GM23248 (cell line): Measurements from ENCODE around the gene ZNF408. TPM values are rescaled to one million over a fixed set of nuclear protein-coding genes. Genes with fewer than 3 reads are reported as not detected.

Experiments used
- DNase-seq: peaks from one replicate; pipeline ENCODE4 v3.0.0-alpha.2; 2015
- H2AFZ ChIP-seq: fragments of 200-600 bp; sonication (generic); 2 replicates; pipeline ENCODE4 v1.6.1; 2016; ENCODE audit warnings: antibody characterized with exemption
- H3F3A ChIP-seq: fragments of 200-600 bp; sonication (generic); 2 replicates; pipeline ENCODE4 v1.6.1; 2016; ENCODE audit warnings: mild to moderate bottlenecking, antibody characterized with exemption, mixed run types; ENCODE audit not compliant: insufficient read depth
- H3K27ac ChIP-seq: fragments of 200-600 bp; sonication (generic); 2 replicates; pipeline ENCODE4 v1.5.1; 2016; ENCODE audit warnings: mild to moderate bottlenecking
- H3K27me3 ChIP-seq: fragments of 200-600 bp; sonication (generic); replicated peaks from 2 replicates; pipeline ENCODE4 v1.6.1; 2016; ENCODE audit warnings: mild to moderate bottlenecking; ENCODE audit not compliant: insufficient read depth
- H3K36me3 ChIP-seq: fragments of 200-600 bp; sonication (generic); 2 replicates; pipeline ENCODE4 v1.6.1; 2016; ENCODE audit warnings: low read depth, mild to moderate bottlenecking
- H3K4me1 ChIP-seq: fragments of 200-600 bp; sonication (generic); 2 replicates; pipeline ENCODE4 v1.6.1; 2016; ENCODE audit warnings: mild to moderate bottlenecking; ENCODE audit not compliant: insufficient read depth
- H3K4me2 ChIP-seq: fragments of 200-600 bp; sonication (generic); one replicate; pipeline ENCODE4 v1.6.1; 2016; ENCODE audit warnings: mild to moderate bottlenecking; ENCODE audit not compliant: unreplicated experiment
- H3K4me3 ChIP-seq: fragments of 200-600 bp; sonication (generic); 2 replicates; pipeline ENCODE4 v1.5.1; 2016; ENCODE audit warnings: mild to moderate bottlenecking
- H3K79me2 ChIP-seq: fragments of 200-600 bp; sonication (generic); 2 replicates; pipeline ENCODE4 v1.6.1; 2016; ENCODE audit warnings: mild to moderate bottlenecking; ENCODE audit not compliant: insufficient read depth
- H3K9ac ChIP-seq: fragments of 200-600 bp; sonication (generic); 2 replicates; pipeline ENCODE4 v1.6.1; 2016; ENCODE audit warnings: mild to moderate bottlenecking
- H3K9me2 ChIP-seq: fragments of 200-600 bp; sonication (generic); 2 replicates; pipeline ENCODE4 v1.6.1; 2016; ENCODE audit warnings: mixed run types, mild to moderate bottlenecking, moderate library complexity; ENCODE audit not compliant: insufficient read depth
- H3K9me3 ChIP-seq: fragments of 200-600 bp; sonication (generic); one replicate; pipeline ENCODE4 v1.6.1; 2017; ENCODE audit warnings: low read depth
- H4K20me1 ChIP-seq: fragments of 200-600 bp; sonication (generic); 2 replicates; pipeline ENCODE4 v1.6.0; 2016; ENCODE audit not compliant: insufficient read depth
- EZH2 ChIP-seq: fragments of 200-600 bp; sonication (generic); IDR thresholded peaks from 2 replicates; pipeline ENCODE4 v1.6.1; 2018; ENCODE audit warnings: antibody characterized with exemption, mild to moderate bottlenecking; ENCODE audit not compliant: insufficient read depth, poor library complexity, severe bottlenecking
- EZH2phosphoT487 ChIP-seq: fragments of 200-600 bp; sonication (generic); IDR thresholded peaks from 2 replicates; pipeline ENCODE4 v1.6.1; 2018; ENCODE audit warnings: antibody characterized with exemption, moderate library complexity, mild to moderate bottlenecking, low read depth; ENCODE audit not compliant: insufficient read depth
- WGBS, 2 experiments: methylation state at CpG; one replicate each; pipeline ENCODE4 v1.1.6; 2015 to 2017; ENCODE audit warnings: low lambda C conversion rate in 2 of 2, low coverage in 1 of 2; ENCODE audit errors: missing lambda C conversion rate in 2 of 2; 5-methylcytosine and 5-hydroxymethylcytosine counted together
- in situ Hi-C: fragments of 300-500 bp; cut with MboI; formaldehyde crosslinking; loops from 2 replicates; pipeline ENCODE4 v1.15.0; 2020
- polyA plus RNA-seq: library from polyadenylated mRNA; unstranded; fragments of >200 nt; fragmentation: Nextera tagmentation; extraction: Ambion mirVana; gene quantifications from 2 replicates; pipeline ENCODE4 v1.2.1, GENCODE V29; 2016
- total RNA-seq: library from RNA; depleted of rRNA; stranded (reverse); fragments of >200 nt; shearing (Covaris generic); gene quantifications from 2 replicates; pipeline ENCODE4 v1.2.3, GENCODE V29; 2014

The ZNF408 gene
- total and polyA plus RNA-seq, 2 experiments from 2014 or later: 9.6 to 9.9 TPM

- no peak for DNase-seq
- no peak overlapping the region for H3K9ac ChIP-seq
- no peak overlapping the region for H2AFZ ChIP-seq
- H4K20me1 ChIP-seq: no peaks in the 10 kb centered on the region
- no peaks in the 10 kb centered on the region for H3K36me3 ChIP-seq
- H3K9me3 ChIP-seq: no peaks in the 10 kb centered on the region
- no peak overlapping the region for H3K4me3 ChIP-seq
- no peaks in the 10 kb centered on the region for H3K79me2 ChIP-seq
- 94% methylated on average over 11 of the region's 11 CpGs for WGBS, 2 experiments
- no peaks in the 10 kb centered on the region for H3K9me2 ChIP-seq
- no peak overlapping the region for H3K27ac ChIP-seq
- H3F3A ChIP-seq: no peaks in the 10 kb centered on the region
- H3K4me1 ChIP-seq: no peaks in the 10 kb centered on the region
- TF ChIP-seq EZH2phosphoT487 (no peak), EZH2 (no peak)
- no peak overlapping the region for H3K4me2 ChIP-seq
- H3K27me3 ChIP-seq: no peaks in the 10 kb centered on the region
- in situ Hi-C loops: no loop called here
Measured at GRCh38 chr11:46722566-46723358, 21.9 kb downstream of the ZNF408 start.

GRCh38 chr11:46723359-46723680, 22.5 kb downstream of the ZNF408 start:
- no peak overlapping the region for H3K9ac ChIP-seq
- no peak overlapping the region for H3K4me3 ChIP-seq
- H3F3A ChIP-seq: no peaks in the 10 kb centered on the region
- H3K4me1 ChIP-seq: no peaks in the 10 kb centered on the region
- no peaks in the 10 kb centered on the region for H3K36me3 ChIP-seq
- in situ Hi-C loops: no loop called here
- no peaks in the 10 kb centered on the region for H3K9me3 ChIP-seq
- H2AFZ ChIP-seq: no peak overlapping the region
- TF ChIP-seq EZH2phosphoT487 (no peak), EZH2 (no peak)
- no peak overlapping the region for H3K4me2 ChIP-seq
- WGBS, 2 experiments: 68 to 71% methylated on average over 8 of the region's 8 CpGs
- no peaks in the 10 kb centered on the region for H3K9me2 ChIP-seq
- H3K27me3 ChIP-seq: no peaks in the 10 kb centered on the region
- no peak overlapping the region for H3K27ac ChIP-seq
- no peaks in the 10 kb centered on the region for H3K79me2 ChIP-seq
- no peak for DNase-seq
- H4K20me1 ChIP-seq: no peaks in the 10 kb centered on the region

GRCh38 chr11:46724088-46724487, 23.3 kb downstream of the ZNF408 start:
- no peaks in the 10 kb centered on the region for H3K27me3 ChIP-seq
- H3K79me2 ChIP-seq: no peaks in the 10 kb centered on the region
- no peak overlapping the region for H3K9ac ChIP-seq
- in situ Hi-C loops: no loop called here
- H3K4me3 ChIP-seq: no peak overlapping the region
- no peak overlapping the region for H2AFZ ChIP-seq
- no peak overlapping the region for H3K27ac ChIP-seq
- H3K36me3 ChIP-seq: no peaks in the 10 kb centered on the region
- no peaks in the 10 kb centered on the region for H3K4me1 ChIP-seq
- no peaks in the 10 kb centered on the region for H3F3A ChIP-seq
- WGBS, 2 experiments: 54 to 55% methylated on average over 8 of the region's 8 CpGs
- no peak for DNase-seq
- no peaks in the 10 kb centered on the region for H3K9me2 ChIP-seq
- no peaks in the 10 kb centered on the region for H4K20me1 ChIP-seq
- no peak for TF ChIP-seq EZH2
- H3K4me2 ChIP-seq: no peak overlapping the region
- no peaks in the 10 kb centered on the region for H3K9me3 ChIP-seq

GRCh38 chr11:46725338-46726205, 24.7 kb downstream of the ZNF408 start:
- Histone ChIP-seq H2AFZ (no peak overlapping the region), H3K36me3 (no peaks in the 10 kb centered on the region), H3K4me1 (no peaks in the 10 kb centered on the region), H4K20me1 (no peaks in the 10 kb centered on the region), H3K4me3 (no peak overlapping the region), H3K9me2 (no peaks in the 10 kb centered on the region), H3K9me3 (no peaks in the 10 kb centered on the region), H3K79me2 (no peaks in the 10 kb centered on the region), H3K27ac (no peak overlapping the region), H3F3A (no peaks in the 10 kb centered on the region), H3K27me3 (no peaks in the 10 kb centered on the region), H3K9ac (no peak overlapping the region), H3K4me2 (no peak overlapping the region)
- WGBS, 2 experiments: 89 to 91% methylated on average over 19 of the region's 19 CpGs
- TF ChIP-seq EZH2 (no peak), EZH2phosphoT487 (no peak)
- in situ Hi-C loops: no loop called here
- no peak for DNase-seq
